Gastroesophageal sphincter (tissue), 3 donors: ENCODE data around the gene CLSTN2.

Source experiments
- EP300 ChIP-seq: sonication (generic); formaldehyde crosslinking; IDR thresholded peaks from one replicate; pipeline ENCODE4 v1.6.1; 2017; ENCODE audit warnings: antibody characterized with exemption, mild to moderate bottlenecking
- POLR2A ChIP-seq, 2 donors: fragments of 450-650 bp; IDR thresholded peaks; one replicate each; pipeline ENCODE4 v1.6.1; 2017; ENCODE audit warnings: antibody characterized with exemption in 2 of 2, mild to moderate bottlenecking in 2 of 2, moderate library complexity in 1 of 2
- POLR2AphosphoS5 ChIP-seq: sonication (generic); formaldehyde crosslinking; IDR thresholded peaks from one replicate; pipeline ENCODE4 v1.6.1; 2017; ENCODE audit warnings: antibody characterized with exemption
- TF ChIP-seq, protein P1 (sequence below), 4 experiments: fragments of 200-600 bp in 2 of 4; fragments of 450-650 bp in 2 of 4; sonication (generic) in 1 of 4; IDR thresholded peaks; one replicate each; pipeline ENCODE4 v1.5.1; 2017 to 2019; ENCODE audit warnings: antibody characterized with exemption in 4 of 4, mild to moderate bottlenecking in 2 of 4, moderate library complexity in 2 of 4

GRCh38 chr3:140077406-140077805 lies 142.4 kb downstream of the CLSTN2 start:
- TF ChIP-seq, protein P1, sequence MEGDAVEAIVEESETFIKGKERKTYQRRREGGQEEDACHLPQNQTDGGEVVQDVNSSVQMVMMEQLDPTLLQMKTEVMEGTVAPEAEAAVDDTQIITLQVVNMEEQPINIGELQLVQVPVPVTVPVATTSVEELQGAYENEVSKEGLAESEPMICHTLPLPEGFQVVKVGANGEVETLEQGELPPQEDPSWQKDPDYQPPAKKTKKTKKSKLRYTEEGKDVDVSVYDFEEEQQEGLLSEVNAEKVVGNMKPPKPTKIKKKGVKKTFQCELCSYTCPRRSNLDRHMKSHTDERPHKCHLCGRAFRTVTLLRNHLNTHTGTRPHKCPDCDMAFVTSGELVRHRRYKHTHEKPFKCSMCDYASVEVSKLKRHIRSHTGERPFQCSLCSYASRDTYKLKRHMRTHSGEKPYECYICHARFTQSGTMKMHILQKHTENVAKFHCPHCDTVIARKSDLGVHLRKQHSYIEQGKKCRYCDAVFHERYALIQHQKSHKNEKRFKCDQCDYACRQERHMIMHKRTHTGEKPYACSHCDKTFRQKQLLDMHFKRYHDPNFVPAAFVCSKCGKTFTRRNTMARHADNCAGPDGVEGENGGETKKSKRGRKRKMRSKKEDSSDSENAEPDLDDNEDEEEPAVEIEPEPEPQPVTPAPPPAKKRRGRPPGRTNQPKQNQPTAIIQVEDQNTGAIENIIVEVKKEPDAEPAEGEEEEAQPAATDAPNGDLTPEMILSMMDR (IDR thresholded peaks at IDR 0.05), result no peak
- TF ChIP-seq POLR2AphosphoS5 (no peak), POLR2A (IDR thresholded peaks at IDR 0.05) (no peak), EP300 (no peak)
